ENCODE data around the gene POLR1A. TPM values are rescaled to one million over a fixed set of nuclear protein-coding genes. Genes with fewer than 3 reads are reported as not detected.

The POLR1A gene
- total and polyA plus RNA-seq, 2 of the 13 experiments (the other 11 are each of a cell fraction or from before 2014, with no cell fraction given) = 7.2 to 39.9 TPM

DNA sequence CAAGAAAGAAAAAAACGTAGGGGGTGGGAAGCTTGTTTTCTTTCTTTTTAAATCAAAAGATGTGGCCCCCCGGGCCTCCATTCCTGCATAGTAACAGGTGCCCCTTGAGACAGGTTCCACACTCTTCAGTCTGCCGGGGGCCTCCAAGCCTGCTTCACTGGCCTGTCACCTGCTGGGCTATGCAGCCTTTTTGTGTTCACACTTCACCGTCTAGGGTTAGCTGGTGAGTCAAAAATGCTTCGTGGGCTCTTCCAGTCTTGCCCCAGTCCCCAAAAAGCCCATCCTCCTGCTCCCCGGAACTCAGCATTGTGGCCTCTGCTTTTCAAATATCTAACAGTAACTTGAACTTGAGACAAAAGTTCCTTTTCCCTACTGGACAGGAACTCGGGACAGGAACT, 67.9 kb downstream of the POLR1A start:
- Histone ChIP-seq H3K4me2 (ENCODE audit: low read depth, low read length) (no peak overlapping the region), H4K20me1 (ENCODE audit: insufficient read depth, low read length) (no peaks in the 10 kb centered on the region), H2AFZ (ENCODE audit: low read length) (no peak overlapping the region), H3K27me3 (ENCODE audit: control insufficient read depth in 1 of 2, insufficient read depth in 2 of 2, low read length in 2 of 2) (no peaks in the 10 kb centered on the region), H3K9ac (ENCODE audit: insufficient read depth, low read depth, low read length) (no peak overlapping the region), H3K27ac (ENCODE audit: extremely low read length, insufficient read depth, low read length) (no peak overlapping the region), H3K79me2 (ENCODE audit: insufficient read depth, low read length) (no peaks in the 10 kb centered on the region), H3K36me3 (replicated peaks in 1 of 2; ENCODE audit: control insufficient read depth in 1 of 2, insufficient read depth in 2 of 2, low read length in 2 of 2) (peaks cover 63 to 98% of the 10 kb centered on the region in 2 experiments), H3K9me3 (ENCODE audit: low read length) (no peaks in the 10 kb centered on the region), H3K4me1 (ENCODE audit: insufficient read depth, low read length) (no peaks in the 10 kb centered on the region), H3K4me3 (replicated peaks in 1 of 3; ENCODE audit: insufficient read depth in 1 of 3, low read depth in 2 of 3, low read length in 3 of 3) (no peak overlapping the region)
- DNase-seq (ENCODE audit: low spot score) (no peak), ATAC-seq (no peak), FAIRE-seq (no peak)
- intact Hi-C loops (cut with micrococcal nuclease; ENCODE audit: unreplicated experiment) = no loop called here
- TF ChIP-seq SIN3A (IDR thresholded peaks at IDR 0.05; ENCODE audit: borderline replicate concordance, low read depth, low read length) = no peak
- TF ChIP-seq KLF11 (CRISPR knock-in tag; IDR thresholded peaks at IDR 0.05) = no peak
- TF ChIP-seq, protein P1, sequence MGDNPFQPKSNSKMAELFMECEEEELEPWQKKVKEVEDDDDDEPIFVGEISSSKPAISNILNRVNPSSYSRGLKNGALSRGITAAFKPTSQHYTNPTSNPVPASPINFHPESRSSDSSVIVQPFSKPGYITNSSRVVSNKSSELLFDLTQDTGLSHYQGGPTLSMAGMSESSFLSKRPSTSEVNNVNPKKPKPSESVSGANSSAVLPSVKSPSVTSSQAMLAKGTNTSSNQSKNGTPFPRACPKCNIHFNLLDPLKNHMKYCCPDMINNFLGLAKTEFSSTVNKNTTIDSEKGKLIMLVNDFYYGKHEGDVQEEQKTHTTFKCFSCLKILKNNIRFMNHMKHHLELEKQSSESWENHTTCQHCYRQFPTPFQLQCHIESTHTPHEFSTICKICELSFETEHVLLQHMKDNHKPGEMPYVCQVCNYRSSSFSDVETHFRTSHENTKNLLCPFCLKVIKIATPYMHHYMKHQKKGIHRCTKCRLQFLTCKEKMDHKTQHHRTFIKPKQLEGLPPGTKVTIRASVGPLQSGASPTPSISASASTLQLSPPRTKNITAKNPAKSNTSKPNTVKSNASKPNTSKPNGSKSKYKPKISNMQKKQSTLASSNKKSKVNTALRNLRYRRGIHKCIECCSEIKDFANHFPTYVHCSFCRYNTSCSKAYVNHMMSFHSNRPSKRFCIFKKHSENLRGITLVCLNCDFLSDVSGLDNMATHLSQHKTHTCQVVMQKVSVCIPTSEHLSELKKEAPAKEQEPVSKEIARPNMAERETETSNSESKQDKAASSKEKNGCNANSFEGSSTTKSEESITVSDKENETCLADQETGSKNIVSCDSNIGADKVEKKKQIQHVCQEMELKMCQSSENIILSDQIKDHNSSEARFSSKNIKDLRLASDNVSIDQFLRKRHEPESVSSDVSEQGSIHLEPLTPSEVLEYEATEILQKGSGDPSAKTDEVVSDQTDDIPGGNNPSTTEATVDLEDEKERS (CRISPR knock-in tag; IDR thresholded peaks at IDR 0.05) = no peak
- TF ChIP-seq XRCC5 (optimal IDR thresholded peaks at IDR 0.05; ENCODE audit: low read length) = no peak
- no peak for TF ChIP-seq SP5 (CRISPR knock-in tag; IDR thresholded peaks at IDR 0.05; ENCODE audit: borderline replicate concordance, low read depth)
- ChIA-PET POLR2A (no interaction called here), CTCF (ENCODE audit: low intra/inter-chr PET ratio, low total read pairs) (no interaction called here)
- 97% methylated on average over 7 of the region's 7 CpGs for WGBS (ENCODE audit: low lambda C conversion rate)
- in situ Hi-C loops (cut with HindIII; ENCODE audit: extremely low pct_ligation_motif_present, low pct_unique_long_range_greater_than_20kb) = no loop called here
- BruUV-seq (replicated peaks) = no TSS peak

GRCh38 chr2:86037141-86037794, 68.4 kb downstream of the POLR1A start:
- ATAC-seq = no peak
- in situ Hi-C loops (cut with HindIII; ENCODE audit: extremely low pct_ligation_motif_present, low pct_unique_long_range_greater_than_20kb) = no loop called here
- H3K9me3 ChIP-seq (ENCODE audit: low read length) = no peaks in the 10 kb centered on the region

More at GRCh38 chr2:86037141-86037794, 68.4 kb downstream of the POLR1A start:
- Histone ChIP-seq H3K79me2 (ENCODE audit: insufficient read depth, low read length) (no peaks in the 10 kb centered on the region), H3K27me3 (ENCODE audit: control insufficient read depth in 1 of 2, insufficient read depth in 2 of 2, low read length in 2 of 2) (no peaks in the 10 kb centered on the region), H3K27ac (ENCODE audit: extremely low read length, insufficient read depth, low read length) (no peak overlapping the region), H3K36me3 (replicated peaks in 1 of 2; ENCODE audit: control insufficient read depth in 1 of 2, insufficient read depth in 2 of 2, low read length in 2 of 2) (peaks cover 68 to 98% of the 10 kb centered on the region in 2 experiments), H3K9ac (ENCODE audit: insufficient read depth, low read depth, low read length) (no peak overlapping the region), H4K20me1 (ENCODE audit: insufficient read depth, low read length) (no peaks in the 10 kb centered on the region), H3K4me1 (ENCODE audit: insufficient read depth, low read length) (no peaks in the 10 kb centered on the region), H2AFZ (ENCODE audit: low read length) (no peak overlapping the region), H3K4me3 (replicated peaks in 1 of 3; ENCODE audit: insufficient read depth in 1 of 3, low read depth in 2 of 3, low read length in 3 of 3) (no peak overlapping the region), H3K4me2 (ENCODE audit: low read depth, low read length) (no peak overlapping the region)
- CTCF ChIA-PET (ENCODE audit: low intra/inter-chr PET ratio, low total read pairs) = no interaction called here
- 94% methylated on average over 11 of the region's 12 CpGs for WGBS (ENCODE audit: low lambda C conversion rate)
- FAIRE-seq (no peak), DNase-seq (ENCODE audit: low spot score) (no peak)
- POLR2A ChIA-PET = no interaction called here
- BruUV-seq (replicated peaks) = no TSS peak
- TF ChIP-seq AGO2 (optimal IDR thresholded peaks at IDR 0.05; ENCODE audit: low read depth, low read length) (peak; percentile 53), ZNF687 (CRISPR knock-in tag; IDR thresholded peaks at IDR 0.05) (0 out of 2 replicates have a peak, but pooled peaks have one; percentile 7), ZC3H13 (CRISPR knock-in tag; IDR thresholded peaks at IDR 0.05) (no peak)
- intact Hi-C loops (cut with micrococcal nuclease; ENCODE audit: unreplicated experiment) = no loop called here
